HepG2 (cell line): ENCODE results near the gene TPRN. TPM values are rescaled to one million over a fixed set of nuclear protein-coding genes. Genes with fewer than 3 reads are reported as not detected.

ENCODE experiments used
- ARID2 ChIP-seq: sonication (generic); formaldehyde crosslinking; IDR thresholded peaks from 2 replicates; pipeline ENCODE4 v1.8.1; 2022; ENCODE audit warnings: mild to moderate bottlenecking, missing genetic modification reagents, borderline replicate concordance
- NFE2 ChIP-seq: sonication (generic); formaldehyde crosslinking; IDR thresholded peaks from 2 replicates; pipeline ENCODE4 v1.4.0; 2020; ENCODE audit warnings: missing genetic modification reagents
- PITX1 ChIP-seq: sonication (generic); formaldehyde crosslinking; IDR thresholded peaks from 2 replicates; pipeline ENCODE4 v1.5.1; 2020; ENCODE audit warnings: mild to moderate bottlenecking, missing genetic modification reagents
- THAP8 ChIP-seq: sonication (generic); formaldehyde crosslinking; IDR thresholded peaks from 2 replicates; pipeline ENCODE4 v1.5.1; 2020; ENCODE audit warnings: missing genetic modification reagents, mild to moderate bottlenecking, borderline replicate concordance
- ZNF232 ChIP-seq: sonication (generic); formaldehyde crosslinking; IDR thresholded peaks from 2 replicates; pipeline ENCODE4 v1.4.0; 2020; ENCODE audit warnings: missing genetic modification reagents, borderline replicate concordance
- polyA plus RNA-seq, 8 experiments: library from polyadenylated mRNA; depleted of rRNA in 3 of 8; stranded (reverse) in 7 of 8; unstranded in 1 of 8; fragments of >200 nt; fragmentation: Illumina TruSeq in 4 of 8; extraction: Trizol in 4 of 8; gene quantifications; 2 replicates each; pipeline versions ENCODE4 v1.2.1 to v1.2.3, GENCODE V29; 2011 to 2016; ENCODE audit warnings: low read depth in 4 of 8, missing spikeins in 1 of 8, mixed read lengths in 1 of 8; ENCODE audit not compliant: insufficient read depth in 1 of 8
- total RNA-seq, 5 experiments: library from RNA; depleted of rRNA; stranded (reverse); fragments of >200 nt; fragmentation: Illumina TruSeq; extraction: Trizol; gene quantifications; 2 replicates each; pipeline ENCODE4 v1.2.3, GENCODE V29; 2016; ENCODE audit warnings: low read depth in 1 of 5
- TF ChIP-seq, protein P1 (sequence below): sonication (generic); formaldehyde crosslinking; IDR thresholded peaks from 2 replicates; pipeline ENCODE4 v1.4.0; 2020; ENCODE audit warnings: missing genetic modification reagents
- TF ChIP-seq, protein P2 (sequence below): sonication (generic); formaldehyde crosslinking; IDR thresholded peaks from 2 replicates; pipeline ENCODE4 v1.8.0; 2022; ENCODE audit warnings: mild to moderate bottlenecking, missing genetic modification reagents, borderline replicate concordance
- TF ChIP-seq, protein P3 (sequence below), 2 experiments: sonication (generic) in 1 of 2; formaldehyde crosslinking in 1 of 2; IDR thresholded peaks; 2 replicates each; pipeline versions ENCODE4 v1.4.0 to v1.6.1; 2018 to 2020; ENCODE audit warnings: missing genetic modification reagents in 2 of 2, borderline replicate concordance in 1 of 2, low read depth in 1 of 2, mild to moderate bottlenecking in 1 of 2, missing biosample characterization in 1 of 2
- TF ChIP-seq, protein P4 (sequence below): sonication (generic); formaldehyde crosslinking; IDR thresholded peaks from 2 replicates; pipeline ENCODE4 v1.4.0; 2020; ENCODE audit warnings: mild to moderate bottlenecking, missing genetic modification reagents

TPRN gene
- total and polyA plus RNA-seq, 2 of the 13 experiments (the other 11 are each of a cell fraction or from before 2014, with no cell fraction given), result 10.1 to 19.2 TPM

DNA sequence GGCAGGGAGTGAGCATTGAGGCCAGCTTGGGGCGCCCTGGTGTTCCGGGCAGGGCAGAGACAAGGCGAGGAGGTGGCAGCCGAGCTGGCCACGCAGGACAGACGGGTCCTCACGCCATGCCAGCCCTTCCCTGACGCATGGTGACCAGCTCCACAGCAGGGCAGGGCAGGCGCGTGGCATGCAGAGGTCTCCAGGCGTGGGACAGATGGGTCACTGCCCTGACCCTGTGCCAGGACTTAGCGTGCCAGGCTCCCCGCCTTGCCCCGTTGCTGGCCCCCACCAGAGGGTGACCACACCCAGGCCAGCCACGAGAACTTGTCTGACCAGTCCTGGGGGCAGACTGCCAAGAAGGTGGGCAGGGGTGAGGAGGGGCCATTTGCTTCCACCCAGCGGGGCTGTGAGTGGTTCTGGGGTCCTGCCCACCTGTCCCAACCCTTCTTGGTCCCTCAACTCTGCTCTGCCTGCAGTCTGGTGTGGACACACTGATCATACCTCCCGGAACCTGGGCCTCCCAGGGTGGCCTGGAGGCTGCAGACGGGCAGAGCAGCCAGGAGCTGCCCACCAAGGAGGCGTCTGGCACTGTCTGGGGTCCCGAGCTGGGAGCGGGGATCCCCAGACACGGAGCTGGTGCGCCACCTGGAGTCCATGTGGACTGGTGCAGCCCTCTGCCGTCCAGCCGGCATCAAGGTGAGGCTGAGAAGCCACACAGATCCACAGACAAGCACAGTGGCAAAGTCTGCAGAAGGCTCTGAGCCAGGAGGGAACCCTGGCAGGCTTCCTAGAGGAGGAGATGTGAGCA is 26.7 kb upstream of the TPRN start, which contains the start of gene RNF224 (continued):
- TF ChIP-seq, protein P1, sequence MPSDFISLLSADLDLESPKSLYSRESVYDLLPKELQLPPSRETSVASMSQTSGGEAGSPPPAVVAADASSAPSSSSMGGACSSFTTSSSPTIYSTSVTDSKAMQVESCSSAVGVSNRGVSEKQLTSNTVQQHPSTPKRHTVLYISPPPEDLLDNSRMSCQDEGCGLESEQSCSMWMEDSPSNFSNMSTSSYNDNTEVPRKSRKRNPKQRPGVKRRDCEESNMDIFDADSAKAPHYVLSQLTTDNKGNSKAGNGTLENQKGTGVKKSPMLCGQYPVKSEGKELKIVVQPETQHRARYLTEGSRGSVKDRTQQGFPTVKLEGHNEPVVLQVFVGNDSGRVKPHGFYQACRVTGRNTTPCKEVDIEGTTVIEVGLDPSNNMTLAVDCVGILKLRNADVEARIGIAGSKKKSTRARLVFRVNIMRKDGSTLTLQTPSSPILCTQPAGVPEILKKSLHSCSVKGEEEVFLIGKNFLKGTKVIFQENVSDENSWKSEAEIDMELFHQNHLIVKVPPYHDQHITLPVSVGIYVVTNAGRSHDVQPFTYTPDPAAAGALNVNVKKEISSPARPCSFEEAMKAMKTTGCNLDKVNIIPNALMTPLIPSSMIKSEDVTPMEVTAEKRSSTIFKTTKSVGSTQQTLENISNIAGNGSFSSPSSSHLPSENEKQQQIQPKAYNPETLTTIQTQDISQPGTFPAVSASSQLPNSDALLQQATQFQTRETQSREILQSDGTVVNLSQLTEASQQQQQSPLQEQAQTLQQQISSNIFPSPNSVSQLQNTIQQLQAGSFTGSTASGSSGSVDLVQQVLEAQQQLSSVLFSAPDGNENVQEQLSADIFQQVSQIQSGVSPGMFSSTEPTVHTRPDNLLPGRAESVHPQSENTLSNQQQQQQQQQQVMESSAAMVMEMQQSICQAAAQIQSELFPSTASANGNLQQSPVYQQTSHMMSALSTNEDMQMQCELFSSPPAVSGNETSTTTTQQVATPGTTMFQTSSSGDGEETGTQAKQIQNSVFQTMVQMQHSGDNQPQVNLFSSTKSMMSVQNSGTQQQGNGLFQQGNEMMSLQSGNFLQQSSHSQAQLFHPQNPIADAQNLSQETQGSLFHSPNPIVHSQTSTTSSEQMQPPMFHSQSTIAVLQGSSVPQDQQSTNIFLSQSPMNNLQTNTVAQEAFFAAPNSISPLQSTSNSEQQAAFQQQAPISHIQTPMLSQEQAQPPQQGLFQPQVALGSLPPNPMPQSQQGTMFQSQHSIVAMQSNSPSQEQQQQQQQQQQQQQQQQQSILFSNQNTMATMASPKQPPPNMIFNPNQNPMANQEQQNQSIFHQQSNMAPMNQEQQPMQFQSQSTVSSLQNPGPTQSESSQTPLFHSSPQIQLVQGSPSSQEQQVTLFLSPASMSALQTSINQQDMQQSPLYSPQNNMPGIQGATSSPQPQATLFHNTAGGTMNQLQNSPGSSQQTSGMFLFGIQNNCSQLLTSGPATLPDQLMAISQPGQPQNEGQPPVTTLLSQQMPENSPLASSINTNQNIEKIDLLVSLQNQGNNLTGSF (CRISPR knock-in tag), result no peak
- TF ChIP-seq PITX1 (no peak), ZNF232 (CRISPR knock-in tag) (no peak), ARID2 (no peak), THAP8 (CRISPR knock-in tag) (no peak), NFE2 (CRISPR knock-in tag) (no peak)
- TF ChIP-seq, protein P2, sequence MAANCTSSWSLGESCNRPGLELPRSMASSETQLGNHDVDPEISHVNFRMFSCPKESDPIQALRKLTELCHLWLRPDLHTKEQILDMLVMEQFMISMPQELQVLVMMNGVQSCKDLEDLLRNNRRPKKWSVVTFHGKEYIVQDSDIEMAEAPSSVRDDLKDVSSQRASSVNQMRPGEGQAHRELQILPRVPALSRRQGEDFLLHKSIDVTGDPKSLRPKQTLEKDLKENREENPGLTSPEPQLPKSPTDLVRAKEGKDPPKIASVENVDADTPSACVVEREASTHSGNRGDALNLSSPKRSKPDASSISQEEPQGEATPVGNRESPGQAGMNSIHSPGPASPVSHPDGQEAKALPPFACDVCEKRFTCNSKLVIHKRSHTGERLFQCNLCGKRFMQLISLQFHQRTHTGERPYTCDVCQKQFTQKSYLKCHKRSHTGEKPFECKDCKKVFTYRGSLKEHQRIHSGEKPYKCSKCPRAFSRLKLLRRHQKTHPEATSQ (CRISPR knock-in tag), result no peak
- TF ChIP-seq, protein P3, sequence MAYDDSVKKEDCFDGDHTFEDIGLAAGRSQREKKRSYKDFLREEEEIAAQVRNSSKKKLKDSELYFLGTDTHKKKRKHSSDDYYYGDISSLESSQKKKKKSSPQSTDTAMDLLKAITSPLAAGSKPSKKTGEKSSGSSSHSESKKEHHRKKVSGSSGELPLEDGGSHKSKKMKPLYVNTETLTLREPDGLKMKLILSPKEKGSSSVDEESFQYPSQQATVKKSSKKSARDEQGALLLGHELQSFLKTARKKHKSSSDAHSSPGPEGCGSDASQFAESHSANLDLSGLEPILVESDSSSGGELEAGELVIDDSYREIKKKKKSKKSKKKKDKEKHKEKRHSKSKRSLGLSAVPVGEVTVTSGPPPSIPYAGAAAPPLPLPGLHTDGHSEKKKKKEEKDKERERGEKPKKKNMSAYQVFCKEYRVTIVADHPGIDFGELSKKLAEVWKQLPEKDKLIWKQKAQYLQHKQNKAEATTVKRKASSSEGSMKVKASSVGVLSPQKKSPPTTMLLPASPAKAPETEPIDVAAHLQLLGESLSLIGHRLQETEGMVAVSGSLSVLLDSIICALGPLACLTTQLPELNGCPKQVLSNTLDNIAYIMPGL (CRISPR knock-in tag; IDR thresholded peaks at IDR 0.05; ENCODE audit: borderline replicate concordance in 1 of 2, low read depth in 1 of 2), result peak; percentile 49 to 63; a peak in 2 of 4 replicates
- TF ChIP-seq, protein P4, sequence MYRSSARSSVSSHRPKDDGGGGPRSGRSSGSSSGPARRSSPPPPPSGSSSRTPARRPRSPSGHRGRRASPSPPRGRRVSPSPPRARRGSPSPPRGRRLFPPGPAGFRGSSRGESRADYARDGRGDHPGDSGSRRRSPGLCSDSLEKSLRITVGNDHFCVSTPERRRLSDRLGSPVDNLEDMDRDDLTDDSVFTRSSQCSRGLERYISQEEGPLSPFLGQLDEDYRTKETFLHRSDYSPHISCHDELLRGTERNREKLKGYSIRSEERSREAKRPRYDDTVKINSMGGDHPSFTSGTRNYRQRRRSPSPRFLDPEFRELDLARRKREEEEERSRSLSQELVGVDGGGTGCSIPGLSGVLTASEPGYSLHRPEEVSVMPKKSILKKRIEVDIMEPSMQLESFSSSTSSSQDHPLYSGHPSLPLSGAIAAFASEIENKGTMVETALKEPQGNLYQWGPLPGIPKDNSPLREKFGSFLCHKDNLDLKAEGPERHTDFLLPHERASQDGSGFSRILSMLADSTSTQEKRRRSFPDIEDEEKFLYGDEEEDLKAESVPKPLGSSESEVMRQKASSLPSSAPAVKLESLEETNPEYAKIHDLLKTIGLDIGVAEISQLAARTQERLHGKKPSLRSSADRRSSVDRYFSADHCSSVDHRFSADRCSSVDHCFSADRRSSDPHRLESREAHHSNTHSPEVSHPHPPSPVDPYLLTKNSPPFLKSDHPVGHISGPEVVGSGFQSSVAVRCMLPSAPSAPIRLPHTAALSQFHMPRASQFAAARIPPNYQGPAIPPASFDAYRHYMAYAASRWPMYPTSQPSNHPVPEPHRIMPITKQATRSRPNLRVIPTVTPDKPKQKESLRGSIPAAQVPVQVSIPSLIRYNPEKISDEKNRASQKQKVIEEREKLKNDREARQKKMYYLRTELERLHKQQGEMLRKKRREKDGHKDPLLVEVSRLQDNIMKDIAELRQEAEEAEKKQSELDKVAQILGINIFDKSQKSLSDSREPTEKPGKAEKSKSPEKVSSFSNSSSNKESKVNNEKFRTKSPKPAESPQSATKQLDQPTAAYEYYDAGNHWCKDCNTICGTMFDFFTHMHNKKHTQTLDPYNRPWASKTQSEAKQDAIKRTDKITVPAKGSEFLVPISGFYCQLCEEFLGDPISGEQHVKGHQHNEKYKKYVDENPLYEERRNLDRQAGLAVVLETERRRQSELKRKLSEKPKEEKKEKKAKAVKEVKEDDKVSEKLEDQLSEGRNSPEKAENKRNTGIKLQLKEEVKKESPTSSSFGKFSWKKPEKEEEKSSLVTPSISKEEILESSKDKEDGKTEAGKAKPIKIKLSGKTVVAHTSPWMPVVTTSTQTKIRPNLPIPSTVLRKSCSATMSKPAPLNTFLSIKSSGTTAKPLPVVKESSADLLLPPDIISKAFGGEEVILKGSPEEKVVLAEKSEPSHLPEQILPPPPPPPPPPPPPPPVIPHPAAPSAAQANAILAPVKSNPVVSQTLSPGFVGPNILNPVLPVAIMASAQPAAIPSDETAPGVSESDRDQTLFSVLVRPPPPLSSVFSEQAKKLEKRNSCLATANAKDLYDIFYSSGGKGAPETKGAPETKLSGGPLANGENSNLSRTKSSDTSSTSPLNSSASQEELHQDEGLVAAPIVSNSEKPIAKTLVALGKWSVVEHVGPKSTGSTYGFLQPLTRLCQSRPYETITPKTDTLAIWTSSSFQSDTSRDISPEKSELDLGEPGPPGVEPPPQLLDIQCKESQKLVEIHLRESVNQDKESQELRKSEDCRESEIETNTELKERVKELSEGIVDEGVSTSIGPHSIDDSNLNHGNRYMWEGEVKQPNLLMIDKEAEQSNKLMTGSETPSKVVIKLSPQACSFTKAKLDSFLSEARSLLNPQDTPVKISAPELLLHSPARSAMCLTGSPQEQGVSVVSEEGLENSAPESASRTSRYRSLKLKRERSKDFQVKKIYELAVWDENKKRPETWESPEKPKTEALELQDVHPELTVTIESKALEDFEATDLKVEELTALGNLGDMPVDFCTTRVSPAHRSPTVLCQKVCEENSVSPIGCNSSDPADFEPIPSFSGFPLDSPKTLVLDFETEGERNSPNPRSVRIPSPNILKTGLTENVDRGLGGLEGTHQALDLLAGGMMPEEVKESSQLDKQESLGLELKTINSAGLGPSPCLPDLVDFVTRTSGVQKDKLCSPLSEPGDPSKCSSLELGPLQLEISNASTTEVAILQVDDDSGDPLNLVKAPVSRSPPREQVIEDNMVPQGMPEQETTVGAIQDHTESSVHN (CRISPR knock-in tag), result no peak
